PC-3 (cell line): ENCODE data around the gene HINT3. TPM values are rescaled to one million over a fixed set of nuclear protein-coding genes. Genes with fewer than 3 reads are reported as not detected.
A peak's percentile ranks its signal among the peaks of the same experiment; 100 is the strongest.

Source experiments
- ATAC-seq: fragments of 200-7000 bp; cut with Tn5 transposase; 2 replicates; pipeline ENCODE4 v1.9.1; 2020; ENCODE audit warnings: mild to moderate bottlenecking, moderate library complexity
- BruUV-seq: library from RNA; stranded (reverse); fragments of 400-500 nt; replicated peaks from 2 replicates; lab custom pipeline; 2021; lab: Mats Ljungman, UMichigan
- CTCF ChIA-PET: fragments of 300-600 bp; sonication (Branson Sonifier 250); formaldehyde crosslinking; loops from one replicate; lab custom pipeline; 2022; ENCODE audit warnings: antibody characterized with exemption; lab: Charles Lee
- POLR2A ChIA-PET: fragments of 300-600 bp; sonication (Branson Sonifier 250); formaldehyde crosslinking; loops from one replicate; lab custom pipeline; 2022; ENCODE audit warnings: antibody characterized with exemption; ENCODE audit not compliant: unreplicated experiment; lab: Charles Lee
- DNase-seq: peaks from one replicate; pipeline ENCODE4 v3.0.0-alpha.2; 2015
- H2AFZ ChIP-seq: fragments of 300-600 bp; sonication (generic); 2 replicates; pipeline ENCODE4 v1.6.0; 2016; ENCODE audit warnings: antibody characterized with exemption, low read length
- H3F3A ChIP-seq: fragments of 300-600 bp; sonication (generic); one replicate; pipeline ENCODE4 v1.6.0; 2017; ENCODE audit warnings: antibody characterized with exemption, low read length, control low read depth, mild to moderate bottlenecking; ENCODE audit not compliant: unreplicated experiment
- H3K27ac ChIP-seq: fragments of 300-600 bp; sonication (generic); 2 replicates; pipeline ENCODE4 v1.5.1; 2016; ENCODE audit warnings: mild to moderate bottlenecking, low read length
- H3K27me3 ChIP-seq: fragments of 300-600 bp; sonication (generic); 2 replicates; pipeline ENCODE4 v1.6.1; 2016; ENCODE audit warnings: low read length, mixed read lengths
- H3K36me3 ChIP-seq: fragments of 300-600 bp; sonication (generic); 2 replicates; pipeline ENCODE4 v1.6.1; 2016; ENCODE audit warnings: low read depth, mixed run types, low read length, mixed read lengths
- H3K4me1 ChIP-seq: fragments of 300-600 bp; sonication (generic); 2 replicates; pipeline ENCODE4 v1.5.1; 2016; ENCODE audit warnings: low read length; ENCODE audit not compliant: insufficient read depth
- H3K4me2 ChIP-seq: fragments of 300-600 bp; sonication (generic); 2 replicates; pipeline ENCODE4 v1.6.0; 2016; ENCODE audit warnings: low read length
- H3K4me3 ChIP-seq: fragments of 300-600 bp; sonication (generic); 2 replicates; pipeline ENCODE4 v1.5.1; 2016; ENCODE audit warnings: mild to moderate bottlenecking, low read length, mixed read lengths
- H3K79me2 ChIP-seq: fragments of 300-600 bp; sonication (generic); 2 replicates; pipeline ENCODE4 v1.6.1; 2017; ENCODE audit warnings: low read length, mixed read lengths
- H3K9ac ChIP-seq: fragments of 300-600 bp; sonication (generic); 2 replicates; pipeline ENCODE4 v1.6.0; 2016; ENCODE audit warnings: mild to moderate bottlenecking, low read length
- H3K9me2 ChIP-seq: fragments of 300-600 bp; sonication (generic); replicated peaks from 2 replicates; pipeline ENCODE4 v1.6.1; 2016; ENCODE audit warnings: mixed run types, low read length, mixed read lengths
- H3K9me3 ChIP-seq: fragments of 300-600 bp; sonication (generic); 2 replicates; pipeline ENCODE4 v1.6.1; 2016; ENCODE audit warnings: low read length, mixed read lengths
- H4K20me1 ChIP-seq: fragments of 300-600 bp; sonication (generic); 2 replicates; pipeline ENCODE4 v1.6.1; 2016; ENCODE audit warnings: low read length, mixed read lengths
- CTCF ChIP-seq: fragments of 300-600 bp; sonication (generic); conservative IDR thresholded peaks from 2 replicates; pipeline ENCODE4 v1.5.1; 2017; ENCODE audit warnings: antibody characterized with exemption, low read depth, mild to moderate bottlenecking, low read length
- EZH2 ChIP-seq: fragments of 300-600 bp; sonication (generic); IDR thresholded peaks from one replicate; pipeline ENCODE4 v1.6.1; 2017; ENCODE audit warnings: antibody characterized with exemption, mild to moderate bottlenecking, low read length; ENCODE audit not compliant: unreplicated experiment
- EZH2phosphoT487 ChIP-seq: fragments of 300-600 bp; sonication (generic); IDR thresholded peaks from 2 replicates; pipeline ENCODE4 v1.6.1; 2018; ENCODE audit warnings: mild to moderate bottlenecking, antibody characterized with exemption, low read length, borderline replicate concordance
- intact Hi-C: fragments of 100-400 bp; cut with micrococcal nuclease; formaldehyde crosslinking; loops from 2 replicates; pipeline ENCODE4 v1.9.0; 2023
- total RNA-seq: library from RNA; depleted of rRNA; stranded (reverse); fragments of >200 nt; gene quantifications from 2 replicates; pipeline ENCODE4 v1.2.3, GENCODE V29; 2014

Gene HINT3
- total RNA-seq, 1 experiment from 2014 or later = 7.8 TPM

GRCh38 chr6:125947615-125948014, 9.0 kb upstream of the HINT3 start:
- H3K9me3 ChIP-seq = no peaks in the 10 kb centered on the region
- POLR2A ChIA-PET = interaction anchor here (0.7 kb wide), 1 partner anchor 9 kb away, joined by 4 read pairs; no protein-coding TSS in a partner anchor
- H3K79me2 ChIP-seq = no peaks in the 10 kb centered on the region
- no peaks in the 10 kb centered on the region for H4K20me1 ChIP-seq
- intact Hi-C loops = no loop called here
- H3F3A ChIP-seq = no peaks in the 10 kb centered on the region
- H3K27ac ChIP-seq = no peak overlapping the region
- no TSS peak for BruUV-seq
- H3K9me2 ChIP-seq = no peaks in the 10 kb centered on the region
- no peak overlapping the region for H3K9ac ChIP-seq
- peaks cover 50% of the 10 kb centered on the region for H3K4me1 ChIP-seq
- CTCF ChIA-PET = interaction anchor here (0.7 kb wide), 1 partner anchor 156 kb away, joined by 3 read pairs; no protein-coding TSS in a partner anchor
- H3K27me3 ChIP-seq = no peaks in the 10 kb centered on the region
- H3K4me3 ChIP-seq = no peak overlapping the region
- H2AFZ ChIP-seq = no peak overlapping the region
- H3K36me3 ChIP-seq = no peaks in the 10 kb centered on the region
- no peak overlapping the region for H3K4me2 ChIP-seq
- no peak for ATAC-seq
- peak; percentile 31 for DNase-seq
- TF ChIP-seq CTCF (no peak), EZH2phosphoT487 (no peak), EZH2 (no peak)

- H3K27ac ChIP-seq = no peak overlapping the region
- no peaks in the 10 kb centered on the region for H3K79me2 ChIP-seq
- no peak for ATAC-seq
Measured at GRCh38 chr6:125948455-125948854, 8.1 kb upstream of the HINT3 start.

GRCh38 chr6:125949069-125949468, 7.5 kb upstream of the HINT3 start:
- H2AFZ ChIP-seq = no peak overlapping the region
- POLR2A ChIA-PET = no interaction called here
- ATAC-seq (no peak), DNase-seq (no peak)
- H3K9ac ChIP-seq = no peak overlapping the region
- no peaks in the 10 kb centered on the region for H3K9me3 ChIP-seq
- no peaks in the 10 kb centered on the region for H3K79me2 ChIP-seq
- CTCF ChIA-PET = no interaction called here
- no peaks in the 10 kb centered on the region for H3K36me3 ChIP-seq
- H3K4me1 ChIP-seq = peaks cover 37% of the 10 kb centered on the region
- TF ChIP-seq EZH2 = no peak
- TF ChIP-seq CTCF = no peak
- TF ChIP-seq EZH2phosphoT487 = no peak
- no peaks in the 10 kb centered on the region for H3F3A ChIP-seq
- H3K9me2 ChIP-seq = no peaks in the 10 kb centered on the region
- H3K27ac ChIP-seq = no peak overlapping the region
- H3K4me3 ChIP-seq = no peak overlapping the region
- H3K4me2 ChIP-seq = no peak overlapping the region
- intact Hi-C loops = no loop called here
- no peaks in the 10 kb centered on the region for H3K27me3 ChIP-seq
- no TSS peak for BruUV-seq
- H4K20me1 ChIP-seq = no peaks in the 10 kb centered on the region

More at GRCh38 chr6:125948455-125948854, 8.1 kb upstream of the HINT3 start:
- no peak overlapping the region for H2AFZ ChIP-seq
- H3K4me2 ChIP-seq = no peak overlapping the region
- H4K20me1 ChIP-seq = no peaks in the 10 kb centered on the region
- H3K9ac ChIP-seq = no peak overlapping the region
- no peaks in the 10 kb centered on the region for H3K9me2 ChIP-seq
- BruUV-seq = no TSS peak
- H3K27me3 ChIP-seq = no peaks in the 10 kb centered on the region
- peaks cover 43% of the 10 kb centered on the region for H3K4me1 ChIP-seq
- no peak overlapping the region for H3K4me3 ChIP-seq
- TF ChIP-seq EZH2 (no peak), EZH2phosphoT487 (no peak)
- H3K9me3 ChIP-seq = no peaks in the 10 kb centered on the region
- ChIA-PET CTCF (no interaction called here), POLR2A (no interaction called here)
- no peak for DNase-seq
- intact Hi-C loops = no loop called here
- no peaks in the 10 kb centered on the region for H3F3A ChIP-seq
- H3K36me3 ChIP-seq = no peaks in the 10 kb centered on the region
